ENCODE results near the gene SOAT2. TPM values are rescaled to one million over a fixed set of nuclear protein-coding genes. Genes with fewer than 3 reads are reported as not detected.

The SOAT2 gene
- total RNA-seq, 1 experiment from 2014 or later, result not detected

DNA sequence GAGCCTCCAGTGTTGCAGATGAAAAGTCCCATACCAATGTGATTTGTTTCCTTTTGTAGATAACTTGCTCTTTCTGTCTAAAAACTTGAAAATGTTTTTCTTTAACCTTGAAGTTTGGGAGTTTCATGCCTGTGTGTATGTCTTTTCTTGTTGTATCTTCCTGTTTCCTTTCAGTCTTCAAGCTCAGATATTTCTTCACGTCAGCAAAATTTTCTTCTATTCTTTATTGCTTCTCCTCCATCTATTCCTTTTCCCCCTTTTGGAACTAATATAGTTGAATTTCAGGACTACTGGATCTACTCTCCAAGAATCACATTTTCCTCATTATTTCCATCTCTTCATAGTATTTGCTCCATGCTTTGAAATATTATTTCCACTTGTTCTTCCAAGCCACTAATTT, 23.9 kb downstream of the SOAT2 start:
- TF ChIP-seq EZH2 (IDR thresholded peaks at IDR 0.05; ENCODE audit: borderline replicate concordance, low read depth, low read length, poor library complexity, severe bottlenecking), result no peak
- no peak for TF ChIP-seq CTCF (conservative IDR thresholded peaks at IDR 0.05; ENCODE audit: low read depth, low read length)
- intact Hi-C loops (cut with micrococcal nuclease; ENCODE audit: unreplicated experiment), result no loop called here
- no peaks in the 10 kb centered on the region for H3K9me3 ChIP-seq (ENCODE audit: low read depth, low read length, poor library complexity, severe bottlenecking)
- DNase-seq (ENCODE audit: low spot score), result no peak
- CTCF ChIA-PET, result interaction anchor here (0.7 kb wide), 1 partner anchor 149 kb away, joined by 3 read pairs; no protein-coding TSS in a partner anchor
- no peaks in the 10 kb centered on the region for H3K27me3 ChIP-seq (replicated peaks; ENCODE audit: insufficient read depth, low read depth, low read length, poor library complexity)
- no peaks in the 10 kb centered on the region for H3K4me1 ChIP-seq (ENCODE audit: insufficient read depth, low read length, poor library complexity, severe bottlenecking)
- no peak overlapping the region for H3K4me3 ChIP-seq (ENCODE audit: low read depth, low read length, poor library complexity, severe bottlenecking)
- POLR2A ChIA-PET (ENCODE audit: low non-redundant PET), result interaction anchor here (0.7 kb wide), 1 partner anchor 64 kb away, joined by 4 read pairs; no protein-coding TSS in a partner anchor
- no peaks in the 10 kb centered on the region for H3K36me3 ChIP-seq (ENCODE audit: insufficient read depth, low read length, poor library complexity, severe bottlenecking)
- BruUV-seq (replicated peaks), result no TSS peak
- H3K27ac ChIP-seq (ENCODE audit: low read depth, low read length, poor library complexity, severe bottlenecking), result no peak overlapping the region

DNA sequence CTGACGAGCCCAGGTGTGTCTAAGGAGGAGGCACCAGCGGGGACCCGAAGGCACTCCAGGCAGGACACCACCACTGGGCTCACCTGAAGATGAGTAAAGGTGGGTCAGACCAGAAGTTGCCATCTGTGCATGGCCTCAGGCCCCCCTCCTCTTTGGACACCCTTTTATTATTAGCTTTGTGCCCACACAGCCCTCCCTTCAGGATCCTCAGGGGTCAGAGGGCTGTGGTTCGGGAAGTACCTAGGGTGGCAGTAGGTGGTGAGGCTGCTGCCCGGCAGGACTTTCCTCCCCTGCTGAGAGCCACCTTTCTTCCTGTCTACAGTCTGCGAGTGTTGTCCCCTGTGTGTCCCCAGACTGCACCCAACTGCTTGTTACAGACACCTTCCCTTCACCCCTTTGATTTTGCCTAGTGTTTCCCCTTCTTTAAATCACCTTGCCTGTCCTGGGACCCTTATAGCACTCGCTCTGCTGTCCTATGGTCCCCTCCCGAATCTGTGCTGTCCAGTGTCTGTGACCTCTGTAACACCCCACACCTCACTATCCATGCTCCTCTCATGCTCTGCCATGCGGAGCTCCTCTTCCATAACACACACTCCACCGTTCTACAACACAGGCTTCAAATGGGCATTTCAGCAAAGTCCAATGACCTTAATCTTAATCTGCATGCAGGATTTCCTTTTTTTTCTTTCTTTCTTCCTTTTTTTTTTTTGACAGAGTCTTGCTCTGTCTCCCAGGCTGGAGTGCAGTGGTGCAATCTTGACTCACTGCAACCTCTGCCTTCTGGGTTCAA, 25.7 kb downstream of the SOAT2 start:
- H3K9me3 ChIP-seq (ENCODE audit: low read depth, low read length, poor library complexity, severe bottlenecking), result no peaks in the 10 kb centered on the region
- no peaks in the 10 kb centered on the region for H3K4me1 ChIP-seq (ENCODE audit: insufficient read depth, low read length, poor library complexity, severe bottlenecking)
- intact Hi-C loops (cut with micrococcal nuclease; ENCODE audit: unreplicated experiment), result no loop called here
- H3K4me3 ChIP-seq (ENCODE audit: low read depth, low read length, poor library complexity, severe bottlenecking), result no peak overlapping the region
- ChIA-PET CTCF (interaction anchor here (0.6 kb wide), 1 partner anchor 87 kb away, joined by 3 read pairs; no protein-coding TSS in a partner anchor), POLR2A (ENCODE audit: low non-redundant PET) (no interaction called here)
- H3K27ac ChIP-seq (ENCODE audit: low read depth, low read length, poor library complexity, severe bottlenecking), result no peak overlapping the region
- DNase-seq (ENCODE audit: low spot score), result no peak
- TF ChIP-seq CTCF (conservative IDR thresholded peaks at IDR 0.05; ENCODE audit: low read depth, low read length), result no peak
- no peak for TF ChIP-seq EZH2 (IDR thresholded peaks at IDR 0.05; ENCODE audit: borderline replicate concordance, low read depth, low read length, poor library complexity, severe bottlenecking)
- no peaks in the 10 kb centered on the region for H3K27me3 ChIP-seq (replicated peaks; ENCODE audit: insufficient read depth, low read depth, low read length, poor library complexity)
- no peaks in the 10 kb centered on the region for H3K36me3 ChIP-seq (ENCODE audit: insufficient read depth, low read length, poor library complexity, severe bottlenecking)
- BruUV-seq (replicated peaks), result no TSS peak

GRCh38 chr12:53131844-53132243, 28.6 kb downstream of the SOAT2 start:
- Histone ChIP-seq H3K9me3 (ENCODE audit: low read depth, low read length, poor library complexity, severe bottlenecking) (no peaks in the 10 kb centered on the region), H3K4me1 (ENCODE audit: insufficient read depth, low read length, poor library complexity, severe bottlenecking) (no peaks in the 10 kb centered on the region), H3K4me3 (ENCODE audit: low read depth, low read length, poor library complexity, severe bottlenecking) (no peak overlapping the region), H3K27me3 (replicated peaks; ENCODE audit: insufficient read depth, low read depth, low read length, poor library complexity) (no peaks in the 10 kb centered on the region), H3K27ac (ENCODE audit: low read depth, low read length, poor library complexity, severe bottlenecking) (no peak overlapping the region), H3K36me3 (ENCODE audit: insufficient read depth, low read length, poor library complexity, severe bottlenecking) (no peaks in the 10 kb centered on the region)
- POLR2A ChIA-PET (ENCODE audit: low non-redundant PET), result no interaction called here
- CTCF ChIA-PET, result no interaction called here
- DNase-seq (ENCODE audit: low spot score), result no peak
- TF ChIP-seq EZH2 (IDR thresholded peaks at IDR 0.05; ENCODE audit: borderline replicate concordance, low read depth, low read length, poor library complexity, severe bottlenecking) (no peak), CTCF (conservative IDR thresholded peaks at IDR 0.05; ENCODE audit: low read depth, low read length) (no peak)
- intact Hi-C loops (cut with micrococcal nuclease; ENCODE audit: unreplicated experiment), result no loop called here
- no TSS peak for BruUV-seq (replicated peaks)
